ENCODE measurements around the gene RBMS1. TPM values are rescaled to one million over a fixed set of nuclear protein-coding genes. Genes with fewer than 3 reads are reported as not detected.

RBMS1 gene
- total and polyA plus RNA-seq, 2 of the 4 experiments (the other 2 are of a cell fraction), result 43.5 to 64.9 TPM

- H4K91ac ChIP-seq (ENCODE audit: insufficient read depth, low read depth, low read length), result peak overlapping the region; percentile 82
- no peaks in the 10 kb centered on the region for H3K27me3 ChIP-seq (ENCODE audit: control insufficient read depth, insufficient read depth, low read length)
- in situ Hi-C loops (cut with MboI; ENCODE audit: low sequenced_read_pairs) (no loop called here), dilution Hi-C loops (cut with HindIII; ENCODE audit: low sequenced_read_pairs, unreplicated experiment) (no loop called here), intact Hi-C loops (cut with micrococcal nuclease) (no loop called here)
- H3K56ac ChIP-seq (ENCODE audit: extremely low read depth, insufficient read depth, low read length), result peak overlapping the region; percentile 52; the same call in 1 of the 2 replicates
- peak overlapping the region; percentile 53; the same call in 1 of the 2 replicates for H3K27ac ChIP-seq (ENCODE audit: insufficient read depth, low read length)
- peak overlapping the region; percentile 80 for H3K4ac ChIP-seq (ENCODE audit: low read depth, low read length)
- peaks cover 25% of the 10 kb centered on the region for H3K4me1 ChIP-seq (ENCODE audit: control insufficient read depth, insufficient read depth, low read length)
- H3K18ac ChIP-seq (ENCODE audit: low read depth, low read length), result peak overlapping the region; percentile 80
- H2BK15ac ChIP-seq (ENCODE audit: low read depth, low read length), result peak overlapping the region; percentile 72; the same call in 2 of the 3 replicates
- peak; percentile 24; the same call in 1 of the 2 replicates for ATAC-seq (ENCODE audit: low read depth)
- H3K14ac ChIP-seq (replicated peaks; ENCODE audit: low read depth, low read length), result peak overlapping the region; percentile 94
- H3K23ac ChIP-seq (ENCODE audit: low read depth, low read length), result peak overlapping the region; percentile 77
- no peaks in the 10 kb centered on the region for H3K9me3 ChIP-seq (ENCODE audit: control insufficient read depth, insufficient read depth, low read length)
- peak overlapping the region; percentile 89 for H3K4me2 ChIP-seq (ENCODE audit: low read depth, low read length)
- no peak overlapping the region for H3K4me3 ChIP-seq (ENCODE audit: insufficient read depth, low read depth, low read length)
- H4K20me1 ChIP-seq (ENCODE audit: insufficient read depth, low read length), result peaks cover 26% of the 10 kb centered on the region; the same call in 1 of the 2 replicates
- TF ChIP-seq CEBPB (IDR thresholded peaks at IDR 0.05; ENCODE audit: low read depth, low read length) (no peak), MXI1 (IDR thresholded peaks at IDR 0.05; ENCODE audit: borderline replicate concordance, low read depth, low read length) (no peak)
- H3K79me1 ChIP-seq (ENCODE audit: low read depth in 1 of 2, low read length in 2 of 2), result peaks cover 15 to 57% of the 10 kb centered on the region in 2 experiments
- peak overlapping the region; percentile 12 for H2AK9ac ChIP-seq (replicated peaks; ENCODE audit: low read depth, low read length, poor library complexity)
- H4K8ac ChIP-seq (ENCODE audit: low read depth in 2 of 2, low read length in 2 of 2), result peak overlapping the region; percentile 33 to 74; a peak in 3 of 4 replicates
- POLR2A ChIA-PET (ENCODE audit: unreplicated experiment), result no interaction called here
- peak overlapping the region; percentile 86 for H2BK5ac ChIP-seq (ENCODE audit: low read depth, low read length, poor library complexity, severe bottlenecking)
- 0 out of 2 replicates have a peak, but pooled peaks cover 4% of the 10 kb centered on the region for H3K36me3 ChIP-seq (ENCODE audit: control insufficient read depth, insufficient read depth, low read length)
- peaks cover 11% of the 10 kb centered on the region; the same call in 1 of the 2 replicates for H3K9me1 ChIP-seq (ENCODE audit: insufficient read depth, low read length)
- H2BK120ac ChIP-seq (ENCODE audit: low read depth, low read length), result peak overlapping the region; percentile 83
- CTCF ChIA-PET, result interaction anchor here (1.0 kb wide), 2 partner anchors 33 to 495 kb away, joined by 3 read pairs; no protein-coding TSS in a partner anchor
- peak overlapping the region; percentile 89 for H2BK20ac ChIP-seq (ENCODE audit: low read depth, low read length)
- H3K9ac ChIP-seq (ENCODE audit: low read depth, low read length), result no peak overlapping the region; the same call in 1 of the 2 replicates
- no CpG with 5 or more reads among the region's 7 CpGs for WGBS, 2 experiments (ENCODE audit: extremely low coverage in 2 of 2, insufficient read length in 1 of 2)
- peak; percentile 49 for DNase-seq
- BruUV-seq (replicated peaks), result no TSS peak
- no peak overlapping the region for H2AFZ ChIP-seq (replicated peaks; ENCODE audit: low read length, poor library complexity)
- peak overlapping the region; percentile 82 for H2AK5ac ChIP-seq (ENCODE audit: low read depth, low read length)
- H4K5ac ChIP-seq (ENCODE audit: low read depth, low read length), result peak overlapping the region; percentile 94
Observed at GRCh38 chr2:160474891-160475787, 18.5 kb downstream of the RBMS1 start.

Data from IMR-90 (cell line).